ENCODE results near the gene TLR1.
"Not testable (repeated sequence)": the region's sequence is repeated elsewhere in the genome, so short reads cannot be mapped to it uniquely, and the experiment has no call there.

TLR1 gene

DNA sequence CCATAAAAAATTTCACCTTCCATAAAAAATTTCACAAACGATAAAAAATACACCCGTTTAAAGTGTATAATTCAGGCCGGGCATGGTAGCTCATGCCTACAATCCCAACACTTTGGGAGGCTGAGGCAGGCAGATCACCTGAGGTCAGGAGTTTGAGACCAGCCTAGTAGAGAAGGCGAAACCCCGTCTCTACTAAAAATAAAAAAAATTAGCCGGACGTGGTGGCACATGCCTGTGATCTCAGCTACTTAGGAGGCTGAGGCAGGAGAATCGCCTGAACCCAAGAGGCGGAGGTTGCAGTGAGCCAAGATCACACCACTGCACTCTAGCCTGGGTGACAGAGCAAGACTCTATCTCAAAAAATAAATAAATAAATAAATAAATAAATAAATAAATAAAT, 1.7 kb upstream of the TLR1 start:
- in situ Hi-C loops (cut with HindIII; ENCODE audit: low sequenced_read_pairs), result not testable (repeated sequence)

DNA sequence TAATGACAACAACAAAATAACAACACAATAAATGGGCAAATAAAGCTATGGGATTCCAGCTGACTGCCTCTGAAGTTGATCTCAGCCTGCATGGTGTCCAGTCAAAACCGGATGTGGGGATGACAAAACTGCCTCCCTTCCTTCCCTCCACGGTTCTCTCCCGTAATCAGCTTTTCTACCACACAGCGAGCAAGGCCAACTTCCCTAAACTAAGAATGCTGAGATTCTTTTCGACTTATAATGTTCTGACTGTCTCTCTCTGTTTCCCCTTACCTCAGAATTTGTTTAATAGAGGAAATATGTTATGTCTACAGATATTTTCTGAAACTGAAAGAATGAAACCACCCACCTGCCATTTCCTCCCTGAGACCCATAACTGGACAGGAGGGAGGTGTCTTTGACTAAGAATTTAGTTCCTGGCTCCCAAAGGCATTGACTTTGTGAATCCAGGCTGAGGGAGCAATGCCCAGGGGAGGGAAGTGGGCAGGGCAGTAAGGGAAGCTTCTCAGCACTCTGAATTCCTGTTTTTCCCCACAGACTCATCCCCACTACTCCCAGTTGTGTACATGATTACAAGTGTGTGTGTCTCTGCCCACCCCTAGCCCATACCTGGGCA, 1.0 kb upstream of the TLR1 start:
- in situ Hi-C loops (cut with HindIII; ENCODE audit: low sequenced_read_pairs), result no loop called here

DNA sequence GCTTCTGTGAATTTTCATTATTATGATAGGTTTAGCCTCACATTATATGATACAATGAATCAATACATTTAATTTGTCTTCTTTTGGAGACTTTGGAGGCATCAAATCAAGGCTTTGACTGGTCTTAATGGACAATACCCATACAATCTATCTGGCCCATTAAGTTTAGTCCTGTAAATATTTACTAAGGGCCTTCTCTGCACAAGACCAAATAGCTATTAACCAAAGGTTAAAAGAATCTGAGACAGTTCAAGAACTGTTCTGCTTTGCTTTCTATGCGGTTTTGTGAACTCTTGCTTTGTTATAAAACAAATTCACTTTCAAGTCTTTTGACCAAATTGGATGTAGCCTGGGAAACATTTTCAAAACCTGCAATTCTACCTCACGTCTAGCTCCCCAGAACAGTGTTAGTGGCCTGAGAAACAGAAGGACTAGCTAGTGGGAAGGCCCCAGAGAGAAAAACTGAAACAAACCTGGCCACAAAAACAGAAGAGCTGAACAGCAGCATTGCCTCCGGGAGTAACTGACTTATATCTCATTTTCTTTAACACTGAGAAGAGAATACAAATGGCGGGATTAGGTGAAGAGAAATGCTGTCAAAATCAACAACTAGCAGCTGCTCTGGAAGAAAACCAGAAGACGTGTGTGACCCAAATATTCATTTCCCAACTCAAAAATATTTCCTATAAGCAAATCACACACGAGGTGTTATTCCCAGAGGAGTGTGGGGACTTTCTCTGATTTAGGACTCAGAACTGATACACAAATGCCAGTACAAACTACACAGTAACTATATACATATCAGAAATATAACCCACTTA, 548 bp downstream of the TLR1 start:
- in situ Hi-C loops (cut with HindIII; ENCODE audit: low sequenced_read_pairs), result no loop called here

DNA sequence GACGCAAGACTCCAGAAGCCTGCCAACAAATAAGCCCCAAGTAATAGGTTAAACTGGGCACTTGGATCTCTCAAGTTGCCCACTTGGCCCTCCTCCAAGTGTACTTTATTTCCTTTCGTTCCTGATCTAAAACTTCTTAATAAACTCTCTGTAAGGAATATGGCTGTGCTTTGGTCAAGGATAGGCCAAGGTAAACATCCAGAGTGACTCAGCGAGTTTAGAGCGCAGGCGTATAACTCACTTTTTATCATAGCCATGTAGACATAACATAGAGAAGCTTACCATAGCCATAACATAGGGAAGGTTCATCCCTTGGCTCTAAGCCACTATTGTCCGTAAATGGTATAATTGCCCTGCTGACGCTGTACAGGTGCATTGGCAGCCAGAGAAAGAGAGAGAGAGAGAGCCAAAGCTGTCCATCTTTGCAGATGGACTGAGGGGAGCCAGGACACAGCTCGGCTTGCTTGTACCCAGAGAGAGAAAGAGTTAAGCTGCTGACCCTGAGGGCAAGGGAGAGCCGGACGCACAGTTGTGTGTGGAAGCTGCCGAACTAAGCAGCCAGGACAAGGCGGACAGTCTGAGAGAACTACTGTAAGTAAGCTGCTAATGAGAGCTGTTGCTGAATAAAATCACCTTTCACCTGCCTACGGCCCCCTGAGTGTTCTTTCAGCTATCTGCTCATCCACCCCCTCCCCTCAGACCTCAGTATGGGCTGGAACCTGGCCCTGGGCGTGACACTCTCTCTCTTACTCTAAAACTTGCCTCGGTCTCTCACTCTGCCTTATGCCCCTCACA, 1.8 kb downstream of the TLR1 start:
- in situ Hi-C loops (cut with HindIII; ENCODE audit: low sequenced_read_pairs), result no loop called here

DNA sequence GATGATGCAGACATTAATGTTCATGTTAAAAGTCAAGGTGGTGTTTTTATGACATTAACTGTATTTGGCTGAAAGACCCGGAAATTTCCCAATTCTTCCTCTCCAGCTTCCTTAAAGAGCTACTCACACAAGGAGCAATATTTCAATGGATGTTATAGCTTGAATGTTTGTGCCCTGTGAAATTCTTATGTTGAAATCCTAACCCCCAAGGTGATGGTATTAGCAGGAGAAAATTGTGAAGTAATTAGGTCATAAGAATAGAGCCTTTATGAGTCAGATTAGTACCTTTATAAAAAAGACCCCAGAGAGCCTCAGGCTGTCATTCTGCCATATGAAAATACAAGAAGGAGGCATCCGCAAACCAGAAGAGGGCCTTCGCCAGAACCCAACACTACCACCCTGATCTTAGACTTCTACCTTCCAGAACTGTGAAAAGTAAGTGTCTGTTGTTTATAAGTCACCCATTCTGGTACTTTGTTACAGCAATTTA, 3.6 kb downstream of the TLR1 start:
- in situ Hi-C loops (cut with HindIII; ENCODE audit: low sequenced_read_pairs), result no loop called here

DNA sequence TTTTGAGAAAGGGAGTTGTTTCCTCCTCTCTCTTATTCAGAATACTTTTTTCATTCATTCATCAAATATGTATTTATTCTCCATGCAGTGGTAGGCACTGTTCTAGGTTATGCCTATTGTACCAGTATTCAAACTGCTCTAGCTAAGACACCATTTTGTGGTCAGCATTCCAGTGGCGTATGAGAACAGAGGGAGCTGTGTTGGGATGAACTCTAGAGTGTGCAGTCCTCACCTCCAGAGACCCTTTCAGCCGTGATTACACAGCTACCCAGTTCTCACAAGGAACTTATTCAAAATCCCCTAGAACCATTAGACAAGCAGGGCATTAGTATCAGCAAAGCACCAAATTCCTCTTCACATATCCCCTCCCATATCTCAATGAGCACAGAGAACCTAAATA, 4.2 kb downstream of the TLR1 start:
- in situ Hi-C loops (cut with HindIII; ENCODE audit: low sequenced_read_pairs), result no loop called here

DNA sequence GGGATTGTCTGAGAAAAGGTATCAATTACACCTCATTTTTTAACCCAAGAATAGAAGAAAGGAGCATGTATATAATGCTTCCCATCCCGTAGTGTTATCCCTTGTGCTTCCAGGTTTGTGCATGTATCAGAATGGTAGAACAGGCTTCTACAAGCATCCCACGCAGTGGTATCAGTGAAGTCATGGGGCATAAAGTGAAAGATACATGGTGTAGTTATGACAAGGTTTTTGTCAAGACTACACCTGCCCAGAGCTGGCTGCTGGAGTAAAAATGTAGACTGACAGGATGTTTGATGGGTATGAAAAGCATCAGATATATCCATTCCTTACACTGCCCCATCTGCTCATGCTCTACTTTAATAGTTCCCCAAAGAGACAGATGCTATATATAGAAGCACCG, 9.5 kb downstream of the TLR1 start:
- in situ Hi-C loops (cut with HindIII; ENCODE audit: low sequenced_read_pairs), result no loop called here

DNA sequence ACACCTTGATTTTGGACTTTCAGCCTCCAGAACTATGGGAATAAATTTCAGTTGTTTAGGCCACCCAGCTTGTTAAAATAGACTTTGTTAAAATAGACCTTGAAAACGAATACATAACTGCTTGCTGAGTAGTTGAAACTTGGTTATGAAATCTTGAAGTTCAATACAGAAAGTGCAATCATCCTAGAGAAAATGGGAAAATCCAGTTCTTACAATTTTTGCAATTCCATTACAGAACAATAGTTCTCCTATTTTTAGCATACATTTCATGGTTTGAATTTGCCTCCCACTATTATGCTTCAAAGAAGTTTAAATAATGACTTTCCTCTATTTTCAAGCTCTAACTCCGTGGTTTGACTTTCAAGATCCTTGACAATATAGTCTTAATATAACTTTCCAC, 10.5 kb downstream of the TLR1 start:
- in situ Hi-C loops (cut with HindIII; ENCODE audit: low sequenced_read_pairs), result no loop called here

DNA sequence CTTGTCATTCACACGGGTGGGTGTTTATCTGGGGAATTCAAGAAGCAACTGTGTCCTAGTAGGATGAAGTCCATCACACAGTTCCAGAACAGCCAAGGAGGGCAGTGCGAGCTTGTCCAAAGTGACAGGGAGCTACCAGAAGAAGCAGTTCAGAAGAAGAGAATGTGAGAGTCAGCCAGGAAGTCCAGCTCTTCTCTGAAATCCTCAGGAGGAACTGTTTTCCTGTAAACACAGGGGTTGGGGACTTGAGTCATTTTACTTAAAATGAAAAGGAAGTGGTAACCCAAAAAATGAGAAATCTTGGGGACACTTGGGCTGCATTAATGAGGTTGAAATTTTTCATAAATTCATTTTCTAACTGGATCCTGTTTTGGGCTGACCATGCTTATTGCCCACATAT, 13.6 kb downstream of the TLR1 start:
- in situ Hi-C loops (cut with HindIII; ENCODE audit: low sequenced_read_pairs), result no loop called here

DNA sequence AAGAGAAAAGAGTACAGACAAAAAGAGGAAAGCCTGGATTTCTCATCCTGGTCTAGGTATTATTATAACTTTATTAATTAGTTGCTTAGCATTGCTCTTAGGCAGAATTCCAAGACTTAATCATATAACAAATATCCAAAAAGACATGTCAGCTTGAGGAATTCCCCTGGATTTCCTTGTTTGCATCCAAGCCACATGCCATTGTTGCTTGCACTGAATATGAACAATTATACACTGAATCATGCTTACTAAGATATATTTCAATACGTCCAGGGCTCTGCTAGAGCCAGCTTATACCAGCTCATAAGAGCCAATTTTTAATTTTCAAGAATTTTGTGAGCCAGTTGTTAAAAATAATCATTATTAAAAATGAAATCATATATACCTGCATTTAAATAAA, 16.3 kb downstream of the TLR1 start:
- in situ Hi-C loops (cut with HindIII; ENCODE audit: low sequenced_read_pairs), result no loop called here

DNA sequence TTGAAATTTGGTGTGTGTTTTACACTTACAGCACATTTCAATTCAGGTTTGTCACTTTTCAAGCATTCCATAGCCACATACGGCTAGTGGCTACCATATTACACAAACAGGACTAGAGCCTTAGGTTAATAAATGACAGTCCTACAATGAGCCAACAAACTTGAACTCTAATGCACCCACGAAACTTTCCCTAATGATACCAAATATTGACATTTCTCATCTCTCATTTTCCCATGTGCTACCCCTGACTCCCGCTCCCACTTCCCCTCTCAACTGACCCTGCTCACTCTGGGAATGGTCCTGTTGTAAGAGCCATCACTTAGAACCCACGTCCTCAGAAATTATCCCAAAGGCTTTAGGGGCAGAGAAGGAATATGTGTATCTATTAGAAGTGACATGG, 16.9 kb downstream of the TLR1 start:
- in situ Hi-C loops (cut with HindIII; ENCODE audit: low sequenced_read_pairs), result no loop called here

DNA sequence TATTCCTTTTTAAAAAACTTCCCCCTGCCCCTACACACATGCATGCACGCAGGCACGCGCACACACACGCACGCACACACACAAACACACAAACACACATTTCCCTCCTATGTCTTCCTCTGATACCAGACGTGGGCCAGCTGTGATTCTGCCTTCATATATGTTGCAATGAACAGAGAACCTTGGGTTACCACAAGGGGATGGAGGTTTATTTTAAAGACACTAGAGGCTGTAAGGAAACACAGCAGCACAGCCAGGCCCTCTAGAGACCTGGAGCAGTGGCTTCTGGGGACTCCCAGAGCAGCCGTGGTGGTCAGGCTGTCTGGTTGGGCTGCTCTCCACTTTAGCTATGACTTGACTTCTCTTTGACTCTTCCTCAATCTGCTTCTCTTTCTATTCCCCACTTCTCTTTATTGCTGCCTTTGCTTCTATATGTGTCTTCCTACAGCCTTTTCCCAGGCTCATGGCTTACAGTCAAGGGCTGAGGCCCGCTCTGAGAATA, 18.6 kb downstream of the TLR1 start:
- in situ Hi-C loops (cut with HindIII; ENCODE audit: low sequenced_read_pairs), result no loop called here

DNA sequence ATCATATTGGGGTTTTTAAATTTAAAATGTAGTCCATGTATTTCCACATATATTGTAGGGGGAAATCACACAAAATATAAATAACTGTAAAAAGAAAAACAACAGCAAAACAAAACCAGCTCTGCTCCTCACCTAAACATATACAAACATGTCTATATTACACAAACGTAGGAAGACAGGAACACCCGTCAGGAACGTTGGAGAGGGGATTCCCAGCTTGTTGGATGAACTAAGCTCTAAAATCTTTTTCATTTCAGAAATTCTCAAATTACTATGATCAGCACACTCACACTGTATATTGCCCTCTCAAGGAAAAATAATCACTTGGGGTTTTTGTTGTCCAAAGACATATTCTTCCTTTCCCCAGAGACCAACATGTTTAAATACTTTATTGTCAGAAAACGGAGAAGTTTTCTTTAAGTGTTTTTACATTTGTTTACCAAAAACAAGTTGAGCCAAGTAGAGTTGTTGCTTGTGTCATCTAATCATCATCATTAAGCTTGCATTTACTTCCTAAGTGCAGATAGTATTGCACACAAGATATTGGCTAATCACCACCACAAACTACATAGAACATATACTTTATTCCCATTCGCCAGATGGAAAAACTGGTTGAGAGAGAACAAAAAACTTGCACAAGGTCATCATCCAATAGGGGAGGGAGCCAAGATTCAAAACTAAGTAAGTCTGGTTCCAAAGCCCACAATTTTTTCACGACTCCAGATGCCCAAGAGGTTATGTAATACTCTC, 19.4 kb downstream of the TLR1 start:
- in situ Hi-C loops (cut with HindIII; ENCODE audit: low sequenced_read_pairs), result no loop called here

DNA sequence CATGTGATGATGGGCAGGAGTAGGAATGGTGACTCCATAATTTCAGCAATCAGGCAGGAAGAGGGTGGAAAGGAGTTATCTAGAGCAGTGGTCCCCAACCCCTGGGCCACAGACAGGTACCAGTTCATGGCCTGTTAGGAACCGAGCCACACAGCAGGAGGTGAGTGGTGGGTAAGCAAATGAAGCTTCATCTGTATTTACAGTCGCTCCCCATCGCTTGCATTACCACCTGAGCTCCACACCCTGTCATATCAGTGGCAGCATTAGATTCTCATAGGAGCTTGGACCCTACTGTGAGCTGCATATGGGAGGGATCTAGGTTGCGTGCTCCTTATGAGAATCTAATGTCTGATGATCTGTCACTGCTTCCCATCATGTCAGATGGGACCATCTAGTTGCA, 20.4 kb downstream of the TLR1 start:
- in situ Hi-C loops (cut with HindIII; ENCODE audit: low sequenced_read_pairs), result no loop called here

DNA sequence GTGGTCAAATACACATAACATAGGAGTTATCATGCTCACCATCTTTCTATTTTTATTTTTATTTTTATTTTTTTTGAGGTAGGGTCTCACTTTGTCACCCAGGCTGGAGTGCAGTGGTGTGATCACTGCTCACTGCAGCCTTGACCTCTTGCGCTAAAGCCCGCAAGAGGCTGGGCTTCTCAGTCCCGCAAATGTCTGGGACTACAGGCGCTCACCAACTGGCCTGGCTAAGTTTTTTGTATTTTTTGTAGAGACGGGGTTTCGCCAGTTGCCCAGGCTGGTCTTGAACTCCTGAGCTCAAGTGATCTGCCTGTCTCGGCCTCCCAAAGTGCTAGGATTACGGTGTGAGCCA, 21.5 kb downstream of the TLR1 start:
- in situ Hi-C loops (cut with HindIII; ENCODE audit: low sequenced_read_pairs), result no loop called here

DNA sequence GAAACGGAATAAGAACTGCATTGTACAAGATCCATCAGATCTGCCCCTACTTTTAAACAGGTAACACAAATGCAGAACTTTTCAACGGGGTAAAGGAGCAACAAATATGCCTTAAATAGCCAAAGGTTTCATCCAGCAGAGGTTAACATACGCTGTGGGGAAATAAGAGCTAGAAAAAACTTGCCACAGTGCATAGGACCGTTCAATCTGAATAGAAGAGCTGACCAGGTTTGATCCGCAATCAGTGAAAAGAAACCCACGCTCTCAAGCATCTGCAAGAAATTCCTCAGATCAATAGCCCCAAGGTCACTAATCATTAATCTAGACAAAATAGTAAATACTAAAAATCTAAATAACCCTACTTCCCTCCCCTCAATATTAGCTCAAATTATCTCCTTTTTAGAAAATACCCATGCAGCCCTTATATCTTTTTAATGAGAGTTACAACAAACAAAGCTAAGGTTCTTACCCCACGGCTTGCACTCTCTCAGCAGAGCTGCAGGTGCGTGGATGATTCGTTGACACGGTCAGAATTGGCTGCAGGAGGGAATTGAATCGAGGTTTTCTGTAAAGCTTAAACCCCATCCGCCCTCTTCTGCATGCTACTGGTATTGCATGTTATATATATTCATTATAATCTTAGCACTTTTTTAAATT, 22.0 kb downstream of the TLR1 start, which contains the start of gene TLR10:
TLR10 (minus strand) TSS at position 539 of the 657 bp plus-strand sequence. CDS start 7,400 bp downstream, outside the sequence.
- in situ Hi-C loops (cut with HindIII; ENCODE audit: low sequenced_read_pairs), result no loop called here

DNA sequence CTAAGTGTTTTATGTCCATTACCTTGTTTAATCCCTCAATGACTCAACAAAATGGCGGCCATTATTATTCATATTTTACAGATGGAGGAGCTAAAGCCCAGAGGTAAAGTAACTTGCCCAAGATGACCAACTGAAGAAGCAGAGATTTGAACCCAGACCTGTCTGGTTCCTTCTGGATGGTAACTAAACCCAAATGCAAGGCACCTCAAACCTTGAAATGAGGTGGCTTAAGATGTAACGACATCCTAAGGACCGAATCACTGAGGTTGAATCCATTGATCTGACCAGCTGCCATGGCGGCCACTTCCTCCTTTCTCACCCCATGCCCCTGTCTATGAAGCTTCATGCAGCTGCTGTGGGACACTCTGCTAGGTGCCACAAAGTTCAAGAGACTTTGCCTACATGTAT, 22.7 kb downstream of the TLR1 start:
- in situ Hi-C loops (cut with HindIII; ENCODE audit: low sequenced_read_pairs), result no loop called here

DNA sequence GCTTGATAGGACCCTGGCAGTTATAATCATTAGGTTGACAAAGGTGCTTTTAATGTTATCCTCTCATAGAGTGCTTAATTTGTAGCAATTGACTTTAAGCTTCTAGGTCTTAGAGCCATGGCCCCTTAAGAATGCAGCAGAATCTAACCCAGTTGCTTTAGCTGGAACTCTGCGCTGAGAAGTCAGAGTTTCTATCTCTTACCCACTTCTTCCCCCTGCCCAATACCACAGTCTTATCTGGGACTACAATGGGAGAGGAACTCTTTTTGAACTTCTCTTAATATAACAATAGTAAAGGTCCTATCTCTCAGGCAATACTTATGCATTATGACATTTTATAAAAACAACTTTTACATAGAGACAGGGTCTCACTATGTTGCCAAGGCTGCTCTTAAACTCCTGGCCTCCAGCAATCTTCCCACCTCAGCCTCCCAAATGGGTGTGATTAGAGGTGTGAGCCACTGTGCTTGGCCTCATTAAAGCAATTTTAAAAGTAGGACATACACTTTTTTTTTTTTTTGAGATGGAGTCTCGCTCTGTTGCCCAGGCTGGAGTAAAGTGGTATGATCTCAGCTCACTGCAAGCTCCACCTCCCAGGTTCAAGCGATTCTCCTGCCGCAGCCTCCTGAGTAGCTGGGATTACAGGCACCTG, 23.6 kb downstream of the TLR1 start:
- in situ Hi-C loops (cut with HindIII; ENCODE audit: low sequenced_read_pairs), result no loop called here

DNA sequence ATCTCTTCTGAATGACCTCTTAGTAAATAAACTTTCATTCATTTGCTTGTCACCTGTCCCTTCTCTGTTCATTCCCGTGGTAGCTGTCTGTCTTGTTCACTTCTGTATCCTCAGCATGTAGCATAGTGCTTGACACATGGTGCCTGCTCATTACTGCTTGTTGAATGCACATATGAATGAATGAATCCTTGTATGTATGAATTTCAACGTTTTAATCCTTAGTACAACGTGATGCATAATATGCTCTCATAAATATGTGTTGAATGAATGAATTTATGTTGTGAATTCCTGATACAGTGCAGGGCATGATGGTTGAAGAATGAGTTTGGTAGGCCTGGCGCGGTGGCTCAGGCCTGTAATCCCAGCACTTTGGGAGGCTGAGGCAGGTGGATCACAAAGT, 24.8 kb downstream of the TLR1 start:
- in situ Hi-C loops (cut with HindIII; ENCODE audit: low sequenced_read_pairs), result no loop called here

DNA sequence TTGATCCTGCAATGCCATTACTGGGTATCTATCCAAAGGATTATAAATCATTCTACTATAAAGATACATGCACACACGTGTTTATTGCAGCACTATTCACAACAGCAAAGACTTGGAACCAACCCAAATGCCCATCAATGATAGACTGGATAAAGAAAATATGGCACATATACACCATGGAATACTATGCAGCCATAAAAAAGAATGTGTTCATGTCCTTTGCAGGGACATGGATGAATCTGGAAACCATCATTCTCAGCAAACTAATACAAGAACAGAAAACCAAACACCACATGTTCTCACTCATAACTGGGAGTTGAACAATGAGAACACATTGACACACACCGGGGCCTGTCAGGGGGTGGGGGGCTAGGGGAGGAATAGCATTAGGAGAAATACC, 26.7 kb downstream of the TLR1 start:
- in situ Hi-C loops (cut with HindIII; ENCODE audit: low sequenced_read_pairs), result not testable (repeated sequence)
